ENCODE measurements around the gene E4F1. TPM values are rescaled to one million over a fixed set of nuclear protein-coding genes. Genes with fewer than 3 reads are reported as not detected.

The E4F1 gene
- total and polyA plus RNA-seq, 2 of the 8 experiments (the other 6 are each of a cell fraction or from before 2014, with no cell fraction given), result 22.2 to 27.0 TPM

DNA sequence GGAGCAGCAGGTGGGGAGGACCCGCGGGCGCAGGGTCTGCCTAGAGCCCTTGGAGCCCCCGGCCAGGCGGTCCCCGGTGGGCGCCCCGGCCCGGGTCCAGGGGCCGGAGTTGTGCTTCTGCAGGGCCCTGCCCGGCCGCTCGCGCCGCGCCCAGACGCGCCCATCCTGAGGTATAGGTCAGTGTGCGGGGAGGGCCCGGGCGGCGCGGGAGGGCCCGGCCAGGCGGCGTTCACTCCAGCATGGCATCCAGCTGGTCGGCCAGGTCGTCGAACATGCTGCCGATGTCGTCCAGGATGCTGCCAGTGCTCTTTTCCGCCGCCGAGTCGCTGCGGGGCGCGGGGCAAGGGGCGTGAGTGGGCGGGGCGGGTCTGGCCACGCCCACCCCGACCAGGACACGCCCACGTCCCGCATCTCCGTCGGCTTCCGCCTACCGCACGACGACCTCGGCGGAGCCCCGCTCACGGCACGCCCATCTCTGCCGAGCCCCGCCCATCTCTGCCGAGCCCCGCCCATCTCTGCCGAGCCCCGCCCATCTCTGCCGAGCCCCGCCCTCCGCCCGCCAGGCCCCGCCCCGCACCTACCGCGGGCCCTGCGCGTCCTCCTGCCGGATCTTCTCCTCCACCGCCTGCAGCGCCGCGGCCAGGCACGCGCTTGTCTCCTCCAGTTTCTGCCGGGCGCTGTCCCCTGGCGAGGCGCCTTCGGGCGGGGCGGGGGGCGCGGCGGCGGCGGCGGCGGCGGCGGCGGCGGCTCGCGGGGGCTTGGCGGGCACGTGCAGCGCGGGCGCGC is 44.9 kb upstream of the E4F1 start (continued):
- TF ChIP-seq SIN3A (conservative IDR thresholded peaks at IDR 0.05 in 1 of 2, IDR thresholded peaks at IDR 0.05 in 1 of 2; ENCODE audit: low read depth in 1 of 2, low read length in 2 of 2) (peak in 1 of 2 experiments; percentile 68; a peak in 1 of 4 replicates), POLR2AphosphoS5 (IDR thresholded peaks at IDR 0.05; ENCODE audit: low read depth, low read length) (peak; percentile 75), TCF12 (IDR thresholded peaks at IDR 0.05; ENCODE audit: low read depth, low read length) (no peak), RAD21 (IDR thresholded peaks at IDR 0.05 in 1 of 2, conservative IDR thresholded peaks at IDR 0.05 in 1 of 2; ENCODE audit: low read depth in 2 of 2, low read length in 2 of 2) (no peak)
